Activated CD8-positive, alpha-beta memory T cell treated with anti-CD3 and anti-CD28 coated beads for 4 hours (primary cell): ENCODE measurements around the gene HACD2.

Experiments
- DNase-seq, 2 donors: peaks; one replicate each; pipeline ENCODE4 v3.0.0-alpha.2; 2020; ENCODE audit warnings: low read depth in 2 of 2

Gene HACD2

DNA sequence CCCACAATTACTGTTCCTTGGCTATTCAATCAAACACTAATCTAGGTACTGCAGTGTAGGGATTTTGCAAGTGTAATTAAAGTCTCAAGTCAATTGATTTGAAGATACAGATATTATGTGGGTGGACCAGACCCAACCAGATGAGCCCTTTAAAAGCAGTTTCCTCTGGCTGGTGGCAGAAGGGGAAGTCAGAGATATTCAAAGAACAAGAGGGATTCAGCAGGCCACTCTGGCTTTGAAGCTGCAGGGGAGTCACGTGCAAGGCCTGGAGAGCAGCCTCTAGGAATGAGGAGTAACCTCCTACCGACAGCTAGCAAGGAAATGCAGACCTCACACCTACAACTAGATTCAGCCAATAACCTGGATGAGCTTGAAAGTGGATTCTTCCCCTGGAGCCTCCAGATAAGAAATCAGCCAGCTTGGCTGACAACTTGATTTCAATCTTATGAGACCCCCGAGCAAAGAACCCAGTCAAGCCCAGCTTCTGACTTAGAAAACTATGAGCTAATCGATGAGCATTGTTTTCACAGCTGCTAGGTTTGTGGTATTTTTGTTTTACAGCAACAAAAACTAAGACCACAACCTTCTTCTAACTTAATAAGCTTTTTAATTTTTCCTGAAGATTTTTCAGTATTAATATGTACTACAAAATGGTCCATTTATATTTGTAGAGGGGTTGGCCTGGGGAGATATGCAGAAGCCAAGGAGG lies 13.4 kb downstream of the HACD2 start:
- DNase-seq: no peak

DNA sequence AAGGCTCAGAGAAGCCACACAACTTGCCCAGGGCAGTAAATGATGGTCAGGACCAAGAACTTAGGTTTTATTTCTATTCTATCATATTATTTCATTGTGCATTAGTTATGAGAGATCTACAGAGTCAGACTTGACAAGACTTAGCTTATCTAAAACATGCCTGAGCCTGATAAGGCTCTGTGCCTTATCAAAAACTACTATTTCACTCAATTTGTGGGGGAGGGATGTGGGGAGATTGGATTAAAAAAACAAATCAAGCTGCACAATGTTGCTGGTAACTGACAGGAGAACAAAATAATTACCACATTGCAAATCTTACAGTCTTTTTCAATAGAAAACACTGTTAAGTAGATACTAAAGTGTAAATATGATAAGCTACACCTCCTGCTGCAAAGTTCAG lies 16.0 kb downstream of the HACD2 start:
- no peak for DNase-seq

DNA sequence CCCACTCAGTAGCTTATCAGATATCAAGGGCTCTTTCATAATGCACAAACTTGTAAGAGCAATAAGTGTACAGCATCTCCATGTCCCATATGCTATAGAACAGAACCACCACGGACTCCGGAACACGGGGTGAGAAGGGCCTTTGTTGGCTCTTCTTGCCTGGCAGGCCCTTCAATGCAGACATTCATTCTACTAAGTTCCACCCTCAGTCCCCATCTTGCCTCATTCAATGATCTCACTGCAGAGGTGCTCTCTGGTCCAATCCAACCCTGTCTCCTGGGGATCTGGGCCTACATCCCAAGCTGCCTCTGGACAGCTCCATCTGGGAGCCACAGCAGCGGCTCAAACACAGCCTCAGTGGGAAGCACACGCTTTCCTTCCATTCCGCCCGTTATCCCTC lies 16.8 kb downstream of the HACD2 start:
- DNase-seq: no peak

DNA sequence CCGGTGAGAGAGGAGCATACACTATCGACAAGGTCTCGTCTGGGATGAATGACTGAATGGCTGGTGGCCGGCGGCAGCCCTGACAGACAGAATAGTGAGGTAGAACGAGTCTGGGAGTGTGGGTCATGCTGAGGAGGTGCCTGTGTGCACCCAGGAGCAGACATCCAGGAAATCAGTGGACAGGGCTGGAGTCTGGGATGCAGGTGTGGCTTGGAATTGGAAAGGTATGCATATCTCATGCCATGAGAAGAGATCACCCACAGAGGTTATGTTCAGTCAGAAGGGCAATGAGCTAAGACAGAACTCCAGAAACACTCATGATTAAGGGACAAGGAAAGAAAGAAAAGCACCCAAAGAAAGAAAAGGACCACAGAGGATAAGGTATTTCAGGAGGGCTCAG lies 20.8 kb downstream of the HACD2 start:
- no peak for DNase-seq

DNA sequence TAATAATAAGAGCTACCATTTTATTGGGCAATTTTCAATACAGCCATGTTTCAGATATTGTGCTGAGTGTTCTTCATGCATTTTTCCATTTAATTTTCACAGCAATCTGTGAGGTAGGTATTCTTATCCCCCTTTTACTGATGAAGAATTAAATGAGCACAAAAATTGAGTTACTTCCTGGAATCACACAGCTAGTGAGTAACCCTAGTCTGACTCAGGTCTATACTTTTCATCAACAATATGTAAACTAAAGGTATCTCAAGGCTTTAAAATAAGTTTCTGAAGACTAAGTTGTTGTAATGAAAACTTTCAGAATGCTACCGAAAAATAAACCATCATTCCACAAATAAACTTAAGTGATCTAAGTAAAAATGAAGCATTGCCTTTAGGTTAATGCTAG lies 22.3 kb downstream of the HACD2 start:
- DNase-seq: no peak

DNA sequence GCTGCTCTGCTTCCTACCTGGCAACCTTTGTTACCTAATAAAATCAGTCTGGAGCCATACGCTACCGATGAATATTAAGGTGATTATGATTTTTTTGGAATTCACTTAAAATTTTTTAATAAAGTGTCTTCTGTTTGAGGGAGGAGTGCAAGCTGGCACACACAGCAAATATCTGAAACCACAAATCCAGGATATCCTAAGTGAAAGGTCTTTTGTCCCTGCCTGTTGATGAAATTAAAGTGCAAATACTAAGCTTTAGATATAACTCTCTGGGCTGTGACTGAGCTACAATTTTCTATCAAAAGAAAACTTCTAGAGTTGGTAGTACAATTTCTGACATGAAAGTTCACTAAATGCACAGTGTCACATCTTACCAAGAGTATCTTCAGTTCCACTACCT lies 23.7 kb downstream of the HACD2 start:
- DNase-seq: no peak

DNA sequence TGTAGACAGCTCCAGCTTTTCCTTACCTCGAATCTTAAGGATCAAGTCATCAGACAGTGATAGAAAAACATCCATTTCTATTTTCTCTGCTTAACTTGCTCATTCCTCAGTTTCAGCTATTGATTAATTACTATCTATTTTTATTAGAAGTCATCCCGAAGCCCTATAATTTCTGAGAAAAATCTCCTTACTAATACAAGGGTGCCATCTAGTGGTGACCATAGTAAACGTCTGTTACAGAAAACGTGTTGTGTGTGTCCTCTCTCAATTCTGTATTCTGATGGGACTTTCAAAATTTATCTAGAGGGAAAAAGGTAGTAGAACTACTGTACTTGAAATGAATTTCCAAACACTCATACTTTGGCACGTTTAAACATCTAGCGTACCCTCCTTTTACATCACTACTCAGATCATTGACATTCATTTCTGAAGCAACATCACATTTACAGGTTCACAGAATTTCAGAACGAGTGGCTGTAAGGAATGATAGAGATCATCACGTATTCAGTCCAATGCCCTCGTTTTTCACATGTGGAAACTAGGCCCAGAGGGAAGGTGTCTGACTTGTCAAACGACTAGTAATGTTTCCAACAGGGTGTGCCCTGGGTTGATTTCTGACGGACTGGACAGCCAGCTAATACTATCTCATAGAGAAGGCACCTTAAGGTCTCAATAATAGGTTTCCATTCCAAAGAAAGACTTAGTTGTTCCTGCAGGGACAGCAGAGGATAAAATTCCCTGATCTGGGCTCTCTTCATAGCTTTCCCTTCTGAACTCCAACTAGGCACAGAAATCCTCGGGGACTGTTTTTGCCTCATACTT lies 25.6 kb downstream of the HACD2 start:
- DNase-seq: no peak

DNA sequence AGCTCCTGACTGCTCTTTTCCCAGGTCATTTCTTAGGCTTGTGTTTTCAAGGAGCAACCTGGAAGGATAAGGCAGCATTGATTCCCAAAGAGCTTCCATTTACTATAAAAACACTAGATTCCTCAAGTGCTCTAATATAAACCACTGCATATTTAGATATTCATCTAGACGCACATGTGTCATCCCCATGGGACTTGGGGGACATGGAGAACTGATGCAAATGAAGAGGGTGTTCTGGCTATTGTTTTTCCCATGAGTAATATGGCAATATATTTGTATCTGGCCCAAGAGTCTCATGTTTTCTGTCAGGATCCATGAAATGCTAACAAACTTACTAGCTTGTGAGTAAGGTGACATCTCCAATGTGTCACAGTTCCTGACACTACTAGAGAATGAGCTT lies 31.3 kb downstream of the HACD2 start:
- no peak for DNase-seq

DNA sequence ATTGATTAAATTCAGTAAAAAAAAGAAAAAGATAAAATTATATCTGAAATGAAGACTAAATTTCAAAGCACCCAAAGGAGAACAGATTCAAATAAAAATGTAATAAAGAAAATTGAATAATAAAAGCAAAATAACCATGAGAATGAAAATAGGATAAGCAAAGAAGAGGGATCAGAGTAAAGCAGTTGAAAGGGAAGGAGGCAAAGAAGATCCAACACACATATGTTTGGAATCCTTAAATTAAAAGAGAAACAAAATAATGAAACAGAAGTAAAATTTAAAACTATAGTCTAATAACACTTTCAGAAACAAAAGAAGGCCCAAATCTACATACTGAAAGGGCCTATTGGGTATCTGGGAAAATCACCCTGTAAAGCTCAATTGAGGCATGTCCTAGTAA lies 32.1 kb downstream of the HACD2 start:
- no peak for DNase-seq

DNA sequence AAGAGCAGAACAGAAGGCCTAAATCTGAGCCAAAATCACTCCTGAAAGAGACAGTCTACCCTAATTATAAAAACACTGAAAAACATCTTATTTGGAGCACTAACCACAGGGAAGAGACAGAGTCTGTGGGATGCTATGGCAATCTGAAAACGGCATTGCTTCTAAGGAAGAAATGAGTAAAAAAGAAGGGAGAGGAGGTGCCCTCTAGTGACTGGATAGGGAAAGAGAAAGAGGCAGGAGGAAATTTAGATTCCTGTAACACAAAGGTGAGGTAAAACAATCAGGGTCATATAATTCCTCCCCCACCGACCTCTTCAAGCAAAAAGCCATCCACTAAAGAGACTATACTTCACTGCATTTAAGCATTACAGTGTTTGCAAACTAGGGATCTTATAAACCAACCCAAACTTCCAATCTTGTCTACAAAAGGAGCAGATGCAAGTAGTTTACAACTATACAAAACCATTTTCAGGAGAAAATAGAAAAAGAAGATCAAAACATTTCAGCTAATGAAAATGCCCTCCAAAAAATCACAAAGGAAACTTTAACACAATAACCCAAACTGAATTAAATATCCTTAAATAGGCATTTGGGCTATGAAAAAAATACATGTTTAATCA lies 32.6 kb downstream of the HACD2 start:
- DNase-seq: no peak

DNA sequence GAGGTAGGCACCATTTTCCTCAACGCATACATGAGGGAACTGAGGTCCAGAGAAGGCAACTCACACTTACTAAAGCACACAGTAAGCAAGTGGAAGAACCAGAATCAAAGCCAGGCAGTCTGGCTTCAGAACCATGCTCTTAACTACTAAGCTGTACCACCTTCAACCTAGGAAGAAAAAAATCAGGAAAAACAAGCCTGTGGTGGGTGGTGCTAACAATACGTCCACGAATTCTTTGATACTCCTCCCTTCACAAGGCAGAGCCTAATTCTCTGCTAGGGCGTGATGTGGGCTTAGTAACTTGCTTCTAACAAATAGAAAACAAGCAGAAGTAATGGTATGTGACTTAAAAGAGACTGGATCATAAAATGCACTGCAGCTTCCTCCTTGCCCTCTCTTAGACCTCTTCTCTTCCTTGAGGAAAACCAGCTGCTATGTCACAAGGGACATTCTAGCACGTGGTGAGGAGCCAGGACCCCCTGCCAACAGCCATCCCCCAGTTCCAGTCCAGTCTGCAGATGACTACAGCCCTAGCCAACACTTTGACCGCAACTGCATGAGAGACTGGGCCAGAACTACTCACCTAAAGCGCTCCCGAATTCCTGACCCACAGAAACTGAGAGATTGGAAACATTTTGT lies 36.9 kb downstream of the HACD2 start:
- DNase-seq: no peak

DNA sequence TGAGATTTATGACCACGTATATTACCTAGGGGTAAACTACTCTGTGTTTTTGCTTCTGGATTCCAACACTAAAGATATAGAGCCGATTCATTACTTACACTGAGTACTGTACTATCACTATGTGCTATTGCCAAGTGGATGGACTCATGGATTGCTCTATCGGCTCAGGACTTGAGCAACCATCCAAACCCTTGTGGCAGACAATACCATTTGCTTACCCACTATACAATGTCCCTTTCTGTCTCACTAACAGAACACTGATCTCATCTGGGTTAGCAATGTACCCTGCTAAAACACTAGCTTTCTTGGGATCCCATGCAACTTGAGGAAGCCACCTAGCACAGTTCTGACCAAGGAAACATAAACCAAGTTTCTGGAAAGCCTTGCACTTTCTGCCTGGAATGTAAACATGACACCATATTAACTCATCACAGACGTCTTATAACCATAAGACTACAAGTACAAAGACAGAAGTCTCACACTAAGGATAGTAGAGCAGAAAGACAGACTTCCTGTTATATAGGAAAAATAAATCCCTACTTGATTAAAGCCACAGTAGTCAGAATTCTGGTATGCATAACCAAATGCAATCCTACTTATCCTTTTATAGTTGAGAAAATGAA lies 38.6 kb downstream of the HACD2 start:
- DNase-seq: no peak

DNA sequence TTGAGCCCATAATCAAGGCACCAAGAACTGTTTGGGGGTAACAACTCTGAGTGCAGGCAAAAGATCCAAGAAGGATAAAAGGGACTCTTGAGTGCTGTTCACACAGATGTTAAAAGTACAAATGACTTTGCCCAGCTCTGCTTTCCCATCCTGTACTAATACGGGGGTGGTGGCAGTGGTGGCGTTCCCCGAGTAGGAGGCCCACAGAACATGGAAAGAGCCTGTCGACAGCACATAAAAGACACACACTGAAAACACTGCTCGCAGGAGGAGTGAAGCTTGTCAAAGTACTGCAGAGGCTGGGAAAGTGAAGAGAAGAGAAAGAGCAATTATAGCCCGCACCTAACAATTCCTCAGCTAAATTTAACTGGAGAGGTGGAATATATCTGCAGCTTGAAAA lies 40.9 kb downstream of the HACD2 start:
- no peak for DNase-seq

DNA sequence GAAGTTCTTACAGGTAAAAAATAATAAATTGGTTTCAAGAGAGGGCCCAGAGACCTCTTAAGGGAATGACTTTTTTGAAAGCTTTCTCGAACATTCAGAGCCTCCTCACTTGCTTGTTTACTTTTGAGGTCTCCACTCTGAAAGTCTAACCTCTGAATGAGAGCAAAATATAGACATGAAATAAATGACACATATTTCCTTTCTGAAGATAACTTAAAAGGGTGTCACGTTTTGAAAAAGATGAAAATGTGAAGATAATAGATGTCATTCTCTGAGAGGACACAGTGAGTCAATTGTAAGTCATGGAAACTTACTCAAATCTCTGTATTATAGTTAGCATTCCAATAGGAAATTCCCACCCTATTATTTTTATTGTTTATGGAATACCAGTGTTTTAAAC lies 44.6 kb downstream of the HACD2 start:
- DNase-seq: no peak

DNA sequence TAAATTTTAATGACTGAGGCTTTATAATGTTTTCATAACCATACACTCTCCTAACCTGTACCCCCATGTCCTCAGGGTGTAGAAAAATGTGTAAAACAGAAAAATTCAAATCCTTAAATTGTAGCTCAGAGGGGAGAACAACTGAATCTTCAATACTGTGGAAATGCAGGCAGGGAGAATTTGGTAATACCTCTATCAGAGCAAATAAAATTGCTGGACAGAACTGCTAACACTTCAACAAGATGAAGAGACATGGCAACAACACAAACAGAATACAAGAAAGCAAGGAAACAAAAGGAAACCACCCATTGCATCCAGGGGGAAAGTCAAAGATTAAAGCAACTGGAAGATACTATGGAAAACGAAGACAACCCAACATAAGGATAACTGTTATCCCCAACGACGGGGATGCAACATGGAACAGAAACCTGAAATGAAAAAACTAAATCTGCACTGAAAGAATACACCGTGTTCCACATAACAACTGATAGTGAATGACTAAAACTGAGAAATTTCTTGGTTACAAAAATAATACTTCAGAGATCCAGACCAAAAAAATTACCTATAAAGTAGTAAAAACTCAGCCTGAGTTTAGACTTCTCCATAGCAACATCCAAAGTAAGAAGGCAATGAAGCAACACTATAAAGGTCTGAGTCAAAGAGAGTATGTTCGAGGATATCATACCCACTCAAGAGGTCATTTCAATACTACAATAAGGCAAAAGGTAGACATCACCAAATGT lies 48.5 kb downstream of the HACD2 start:
- no peak for DNase-seq

DNA sequence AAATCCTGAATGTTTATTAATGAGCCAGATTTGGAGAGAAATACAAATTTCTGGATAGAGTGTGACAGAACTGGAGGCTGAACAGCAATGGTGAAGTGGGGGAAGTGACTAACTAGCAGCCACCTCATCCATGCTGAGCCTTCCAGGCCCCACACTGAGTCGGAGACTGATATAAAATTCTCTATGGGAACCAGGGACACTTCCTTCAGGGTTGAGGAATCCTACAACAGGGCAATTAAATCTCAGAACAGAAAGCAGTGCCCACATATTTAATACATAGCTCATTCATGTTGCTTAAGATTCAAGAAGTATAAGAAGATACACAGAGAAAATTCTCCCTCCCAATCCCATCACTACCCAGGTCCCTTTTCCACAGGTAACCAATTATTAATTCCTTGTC lies 49.3 kb downstream of the HACD2 start:
- DNase-seq: no peak

DNA sequence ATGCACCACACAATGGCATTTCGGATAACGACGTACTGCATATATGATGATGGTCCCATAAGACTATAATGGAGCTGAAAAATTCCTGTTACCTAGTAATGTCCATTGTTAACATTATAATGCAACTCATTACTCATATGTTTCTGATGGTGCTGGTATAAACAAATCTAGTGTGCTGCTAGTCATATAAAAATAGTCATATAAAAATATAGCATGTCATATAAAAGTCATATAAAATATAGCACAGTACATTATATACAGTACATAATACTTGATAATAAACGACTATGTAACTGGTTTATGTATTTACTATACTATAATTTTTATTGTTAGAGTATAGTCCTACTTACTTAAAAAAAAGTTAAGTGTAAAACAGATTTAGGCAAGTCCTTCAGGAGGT lies 50.6 kb downstream of the HACD2 start:
- no peak for DNase-seq

DNA sequence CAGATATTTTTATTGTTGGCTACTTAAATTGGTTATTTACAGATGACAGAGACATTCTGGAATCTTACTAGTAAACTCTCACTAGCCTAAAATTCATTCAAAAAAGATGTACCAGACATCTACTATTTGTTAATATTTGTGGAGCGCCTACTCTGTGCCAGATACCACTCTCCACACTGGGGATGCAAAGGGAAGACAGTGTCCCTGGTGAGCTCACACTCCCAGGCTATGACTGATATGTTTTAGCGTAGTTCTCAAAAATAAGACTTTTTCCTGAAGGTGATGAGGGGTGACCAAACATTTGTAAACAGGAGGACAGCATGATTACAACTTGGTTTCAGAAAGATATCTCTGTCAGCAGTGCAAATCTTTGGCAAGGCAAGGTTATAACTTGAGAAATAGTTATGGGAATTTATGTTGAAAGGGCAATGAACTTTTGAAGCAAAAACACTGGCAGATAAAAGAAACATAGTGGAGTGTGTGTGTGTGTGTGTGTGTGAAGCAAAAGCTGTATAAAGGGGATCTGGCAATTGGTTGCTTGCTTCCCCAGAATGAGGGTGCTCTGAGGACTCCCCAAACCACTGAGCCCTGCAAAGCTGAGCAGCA lies 51.2 kb downstream of the HACD2 start:
- no peak for DNase-seq

DNA sequence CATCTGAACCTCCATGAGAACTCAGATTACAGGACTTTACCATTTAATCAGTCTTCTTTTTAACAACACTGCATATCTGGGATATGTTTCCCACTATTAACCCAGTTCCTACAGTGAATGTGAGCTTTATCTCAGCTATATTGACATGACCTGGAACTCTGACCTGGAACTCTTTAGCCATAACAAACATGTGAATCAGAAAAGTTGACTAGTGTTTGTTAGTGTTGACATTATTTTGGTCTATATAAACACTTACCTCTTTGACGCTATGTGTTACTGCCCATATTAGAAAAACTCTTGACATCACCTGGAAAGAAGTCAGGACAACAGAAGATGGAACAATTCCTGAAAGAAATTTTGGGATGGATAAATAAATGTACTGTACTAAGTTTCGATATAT lies 56.7 kb downstream of the HACD2 start:
- DNase-seq: no peak

DNA sequence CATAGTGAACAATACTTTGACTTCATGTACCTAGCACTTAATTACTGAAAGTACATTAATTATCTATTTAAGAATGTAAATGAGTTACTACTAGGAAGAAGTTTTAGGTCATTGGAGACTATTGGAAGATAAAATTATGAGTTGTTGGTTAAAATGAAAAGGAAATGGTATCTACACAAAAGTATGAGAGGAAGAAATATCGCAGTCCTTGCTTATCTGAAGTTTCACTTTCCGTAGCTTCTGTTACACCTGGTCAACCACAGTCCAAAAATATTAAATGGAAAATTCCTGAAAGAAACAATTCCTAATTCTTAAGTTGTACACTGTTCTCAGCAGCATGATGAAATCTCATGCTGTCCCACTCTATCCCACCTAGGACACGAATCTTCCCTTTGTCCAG lies 57.8 kb downstream of the HACD2 start:
- no peak for DNase-seq

DNA sequence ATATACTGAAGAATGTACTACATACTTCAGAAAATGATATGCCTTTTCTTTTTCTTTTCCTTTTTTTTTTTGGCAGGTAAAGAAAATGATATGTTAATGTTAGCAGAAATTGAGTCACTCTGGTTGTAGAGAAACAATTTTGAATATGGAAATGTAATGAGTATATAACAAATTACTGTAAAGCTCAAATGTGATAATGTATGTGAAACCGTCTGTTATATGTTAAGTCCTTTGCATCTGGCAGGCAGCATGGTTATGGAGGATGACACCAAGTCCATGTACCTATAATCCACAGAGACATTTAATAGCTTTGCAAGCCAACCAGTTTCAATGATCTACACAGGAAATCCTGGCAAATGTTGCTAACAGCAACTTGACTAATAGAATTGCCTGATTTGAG lies 58.4 kb downstream of the HACD2 start:
- DNase-seq: no peak
